Measurements from ENCODE around the gene CDH6. TPM values are rescaled to one million over a fixed set of nuclear protein-coding genes. Genes with fewer than 3 reads are reported as not detected.

Gene CDH6
- total RNA-seq, 1 experiment from 2014 or later: 0.12 TPM

DNA sequence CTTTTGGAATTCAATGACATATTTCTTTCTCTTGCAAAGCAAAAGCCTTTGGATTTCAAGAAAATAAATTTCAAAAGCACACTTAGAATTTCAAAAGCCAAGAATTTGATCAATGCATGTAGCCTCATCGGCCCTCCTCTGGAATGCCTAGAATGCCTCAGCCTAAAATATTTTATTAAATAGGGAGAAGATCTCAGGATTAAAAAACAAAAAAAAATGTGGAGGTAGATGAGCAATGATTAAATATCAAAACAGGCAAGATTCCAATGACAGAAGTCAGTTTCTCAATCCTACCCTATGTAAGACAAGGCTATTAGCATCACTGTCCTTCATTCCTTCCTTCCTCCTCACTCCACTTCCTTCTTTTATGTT lies 169.0 kb downstream of the CDH6 start:
- Histone ChIP-seq H3K4me3 (replicated peaks in 1 of 2; ENCODE audit: low read depth in 1 of 2, low read length in 2 of 2) (no peak overlapping the region), H3K4me2 (ENCODE audit: low read length) (no peak overlapping the region), H3K9me2 (ENCODE audit: insufficient read depth) (no peaks in the 10 kb centered on the region), H3K9ac (ENCODE audit: low read length) (no peak overlapping the region), H3K4me1 (ENCODE audit: control insufficient read depth in 1 of 2, insufficient read depth in 2 of 2, low read length in 2 of 2) (no peaks in the 10 kb centered on the region), H3K27me3 (ENCODE audit: insufficient read depth, low read length) (peaks cover 8% of the 10 kb centered on the region; the same call in 1 of the 2 replicates), H3K27ac (ENCODE audit: low read depth, low read length) (no peak overlapping the region), H3K36me3 (ENCODE audit: control insufficient read depth in 1 of 2, insufficient read depth in 2 of 2, low read length in 2 of 2) (no peaks in the 10 kb centered on the region), H3K79me2 (ENCODE audit: insufficient read depth, low read length) (no peaks in the 10 kb centered on the region), H2AFZ (ENCODE audit: low read depth, low read length, poor library complexity, severe bottlenecking) (no peak overlapping the region), H3K9me3 (ENCODE audit: control insufficient read depth in 1 of 2, insufficient read depth in 1 of 2, low read depth in 1 of 2, low read length in 2 of 2) (no peaks in the 10 kb centered on the region), H4K20me1 (ENCODE audit: insufficient read depth) (no peaks in the 10 kb centered on the region)
- no peak for TF ChIP-seq POLR2A (IDR thresholded peaks at IDR 0.05; ENCODE audit: borderline replicate concordance, extremely low read depth, insufficient read depth, insufficient read length)
- no peak for TF ChIP-seq ELF1 (IDR thresholded peaks at IDR 0.05; ENCODE audit: borderline replicate concordance, low read depth)
- TF ChIP-seq TCF7L2 (IDR thresholded peaks at IDR 0.05; ENCODE audit: borderline replicate concordance, extremely low read depth, insufficient read depth, insufficient read length): no peak
- no peak for TF ChIP-seq RAD21 (IDR thresholded peaks at IDR 0.05; ENCODE audit: low read depth)
- ChIA-PET CTCF (no interaction called here), RAD21 (ENCODE audit: low non-redundant PET in 1 of 2, low total read pairs in 2 of 2, uncharacterized antibody in 2 of 2, unreplicated experiment in 2 of 2) (no interaction called here), POLR2A (no interaction called here)
- DNase-seq (ENCODE audit: low read depth, low spot score) (no peak), ATAC-seq (no peak)
- BruUV-seq (replicated peaks): no TSS peak
- intact Hi-C loops (cut with micrococcal nuclease): no loop called here

DNA sequence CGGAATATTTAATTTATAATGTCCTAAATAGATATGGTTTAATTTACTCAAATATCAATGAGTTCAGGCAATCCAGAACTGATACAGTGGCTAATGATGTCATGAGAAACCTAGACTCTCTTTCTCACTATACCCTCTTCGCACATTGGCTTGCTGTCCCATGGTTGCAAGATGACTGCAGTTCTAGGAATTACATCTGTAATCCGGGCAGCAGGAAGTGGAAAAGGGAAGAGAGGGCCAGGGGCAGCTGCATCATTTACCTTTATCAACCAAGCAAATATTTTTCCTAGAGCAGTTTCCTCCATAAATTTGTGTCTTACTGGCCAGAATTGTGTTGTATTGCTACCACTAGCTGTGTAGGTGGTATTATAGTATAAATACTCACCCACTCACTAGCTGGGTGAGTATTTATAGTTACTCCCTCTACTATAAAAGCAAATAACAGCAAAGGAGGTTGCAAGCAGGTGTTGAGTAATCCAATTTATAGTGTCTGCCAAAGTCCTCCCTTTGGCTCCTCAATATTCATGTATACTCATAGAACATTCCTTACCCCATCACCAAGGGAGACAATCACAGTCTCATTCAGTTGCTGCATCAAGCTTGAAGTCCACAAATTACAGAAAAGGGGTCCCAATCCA lies 169.6 kb downstream of the CDH6 start:
- TF ChIP-seq CEBPB (IDR thresholded peaks at IDR 0.05; ENCODE audit: low read depth) (no peak), SIN3A (IDR thresholded peaks at IDR 0.05; ENCODE audit: low read depth) (no peak), EGR1 (IDR thresholded peaks at IDR 0.05; ENCODE audit: low read depth) (no peak), FOSL1 (IDR thresholded peaks at IDR 0.05; ENCODE audit: low read depth) (no peak), EZH2phosphoT487 (IDR thresholded peaks at IDR 0.05; ENCODE audit: borderline replicate concordance) (no peak), ELF1 (IDR thresholded peaks at IDR 0.05; ENCODE audit: borderline replicate concordance, low read depth) (no peak), RAD21 (IDR thresholded peaks at IDR 0.05; ENCODE audit: low read depth) (no peak)
- TF ChIP-seq, protein P1, sequence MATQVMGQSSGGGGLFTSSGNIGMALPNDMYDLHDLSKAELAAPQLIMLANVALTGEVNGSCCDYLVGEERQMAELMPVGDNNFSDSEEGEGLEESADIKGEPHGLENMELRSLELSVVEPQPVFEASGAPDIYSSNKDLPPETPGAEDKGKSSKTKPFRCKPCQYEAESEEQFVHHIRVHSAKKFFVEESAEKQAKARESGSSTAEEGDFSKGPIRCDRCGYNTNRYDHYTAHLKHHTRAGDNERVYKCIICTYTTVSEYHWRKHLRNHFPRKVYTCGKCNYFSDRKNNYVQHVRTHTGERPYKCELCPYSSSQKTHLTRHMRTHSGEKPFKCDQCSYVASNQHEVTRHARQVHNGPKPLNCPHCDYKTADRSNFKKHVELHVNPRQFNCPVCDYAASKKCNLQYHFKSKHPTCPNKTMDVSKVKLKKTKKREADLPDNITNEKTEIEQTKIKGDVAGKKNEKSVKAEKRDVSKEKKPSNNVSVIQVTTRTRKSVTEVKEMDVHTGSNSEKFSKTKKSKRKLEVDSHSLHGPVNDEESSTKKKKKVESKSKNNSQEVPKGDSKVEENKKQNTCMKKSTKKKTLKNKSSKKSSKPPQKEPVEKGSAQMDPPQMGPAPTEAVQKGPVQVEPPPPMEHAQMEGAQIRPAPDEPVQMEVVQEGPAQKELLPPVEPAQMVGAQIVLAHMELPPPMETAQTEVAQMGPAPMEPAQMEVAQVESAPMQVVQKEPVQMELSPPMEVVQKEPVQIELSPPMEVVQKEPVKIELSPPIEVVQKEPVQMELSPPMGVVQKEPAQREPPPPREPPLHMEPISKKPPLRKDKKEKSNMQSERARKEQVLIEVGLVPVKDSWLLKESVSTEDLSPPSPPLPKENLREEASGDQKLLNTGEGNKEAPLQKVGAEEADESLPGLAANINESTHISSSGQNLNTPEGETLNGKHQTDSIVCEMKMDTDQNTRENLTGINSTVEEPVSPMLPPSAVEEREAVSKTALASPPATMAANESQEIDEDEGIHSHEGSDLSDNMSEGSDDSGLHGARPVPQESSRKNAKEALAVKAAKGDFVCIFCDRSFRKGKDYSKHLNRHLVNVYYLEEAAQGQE (IDR thresholded peaks at IDR 0.05; ENCODE audit: low read depth): no peak
- ATAC-seq: no peak

More for the DNA sequence above, 169.6 kb downstream of the CDH6 start:
- Histone ChIP-seq H2AFZ (ENCODE audit: low read depth, low read length, poor library complexity, severe bottlenecking) (no peak overlapping the region), H3K9me2 (ENCODE audit: insufficient read depth) (no peaks in the 10 kb centered on the region), H3K79me2 (ENCODE audit: insufficient read depth, low read length) (no peaks in the 10 kb centered on the region), H4K20me1 (ENCODE audit: insufficient read depth) (no peaks in the 10 kb centered on the region), H3K27me3 (ENCODE audit: insufficient read depth, low read length) (peaks cover 12% of the 10 kb centered on the region; the same call in 1 of the 2 replicates), H3K36me3 (ENCODE audit: control insufficient read depth in 1 of 2, insufficient read depth in 2 of 2, low read length in 2 of 2) (no peaks in the 10 kb centered on the region), H3K4me2 (ENCODE audit: low read length) (no peak overlapping the region), H3K9ac (ENCODE audit: low read length) (no peak overlapping the region), H3K9me3 (ENCODE audit: control insufficient read depth in 1 of 2, insufficient read depth in 1 of 2, low read depth in 1 of 2, low read length in 2 of 2) (no peaks in the 10 kb centered on the region), H3K27ac (ENCODE audit: low read depth, low read length) (no peak overlapping the region), H3K4me1 (ENCODE audit: control insufficient read depth in 1 of 2, insufficient read depth in 2 of 2, low read length in 2 of 2) (no peaks in the 10 kb centered on the region), H3K4me3 (replicated peaks in 1 of 2; ENCODE audit: low read depth in 1 of 2, low read length in 2 of 2) (no peak overlapping the region)
- no TSS peak for BruUV-seq (replicated peaks)
- CTCF ChIA-PET: no interaction called here
- RAD21 ChIA-PET (ENCODE audit: low non-redundant PET in 1 of 2, low total read pairs in 2 of 2, uncharacterized antibody in 2 of 2, unreplicated experiment in 2 of 2): no interaction called here
- intact Hi-C loops (cut with micrococcal nuclease): no loop called here
- DNase-seq (ENCODE audit: low read depth, low spot score): no peak
- POLR2A ChIA-PET: no interaction called here
